ENCODE measurements around the gene GPR12. TPM values are rescaled to one million over a fixed set of nuclear protein-coding genes. Genes with fewer than 3 reads are reported as not detected.

The GPR12 gene
- total and polyA plus RNA-seq, 12 donors: not detected

DNA sequence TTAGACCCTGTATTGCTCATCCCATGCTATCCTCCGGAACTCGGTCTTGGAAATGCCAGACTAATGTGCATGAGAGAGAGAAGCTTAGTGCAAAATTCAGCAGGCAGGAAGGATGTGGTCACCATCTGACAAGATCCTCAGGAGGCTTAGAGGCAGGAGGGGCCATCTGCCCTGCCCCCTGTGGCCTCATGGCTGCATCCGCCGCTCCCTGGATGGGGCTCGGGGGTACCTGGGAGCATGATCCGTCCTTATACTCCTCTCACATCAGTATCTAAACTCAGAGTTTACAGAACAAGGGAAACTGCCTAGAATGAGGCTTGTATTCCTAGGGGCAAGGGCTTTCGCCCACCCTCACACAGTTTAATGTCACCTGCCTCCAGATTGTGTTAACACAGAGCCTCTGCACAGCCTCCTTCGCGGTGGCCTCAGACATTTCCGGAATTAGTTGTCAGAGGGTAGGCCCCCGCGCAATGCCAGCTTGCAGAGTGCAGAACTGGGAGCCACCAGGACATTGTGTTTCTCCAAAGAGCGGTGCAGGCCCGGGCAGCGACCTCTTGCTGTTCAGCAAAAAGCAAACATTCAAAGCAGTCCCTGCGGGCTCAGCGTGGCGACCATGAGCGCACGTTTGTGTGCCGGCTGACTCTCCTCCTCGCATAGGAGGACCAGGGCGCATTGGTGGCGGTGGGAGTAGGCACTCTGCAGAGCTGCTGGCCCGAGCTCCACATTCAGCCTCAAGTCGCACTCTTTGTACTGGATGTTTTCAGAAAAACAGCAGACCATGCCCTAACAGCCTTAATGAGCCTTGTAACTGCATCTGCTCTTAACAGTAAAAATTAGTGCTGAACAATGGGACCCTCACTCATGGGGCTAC lies 39.1 kb downstream of the GPR12 start:
- WGBS, 4 donors: 60 to 75% (median 70%) methylated on average over 16 to 26 of the region's 26 CpGs
- no peak for DNase-seq
- H3K4me3 ChIP-seq: no peak overlapping the region
- H3K36me3 ChIP-seq (replicated peaks in 1 of 2): no peaks in the 10 kb centered on the region
- intact Hi-C loops (cut with DNase I): no loop called here
- TF ChIP-seq POLR2A (IDR thresholded peaks at IDR 0.05): no peak
- TF ChIP-seq, protein P1, sequence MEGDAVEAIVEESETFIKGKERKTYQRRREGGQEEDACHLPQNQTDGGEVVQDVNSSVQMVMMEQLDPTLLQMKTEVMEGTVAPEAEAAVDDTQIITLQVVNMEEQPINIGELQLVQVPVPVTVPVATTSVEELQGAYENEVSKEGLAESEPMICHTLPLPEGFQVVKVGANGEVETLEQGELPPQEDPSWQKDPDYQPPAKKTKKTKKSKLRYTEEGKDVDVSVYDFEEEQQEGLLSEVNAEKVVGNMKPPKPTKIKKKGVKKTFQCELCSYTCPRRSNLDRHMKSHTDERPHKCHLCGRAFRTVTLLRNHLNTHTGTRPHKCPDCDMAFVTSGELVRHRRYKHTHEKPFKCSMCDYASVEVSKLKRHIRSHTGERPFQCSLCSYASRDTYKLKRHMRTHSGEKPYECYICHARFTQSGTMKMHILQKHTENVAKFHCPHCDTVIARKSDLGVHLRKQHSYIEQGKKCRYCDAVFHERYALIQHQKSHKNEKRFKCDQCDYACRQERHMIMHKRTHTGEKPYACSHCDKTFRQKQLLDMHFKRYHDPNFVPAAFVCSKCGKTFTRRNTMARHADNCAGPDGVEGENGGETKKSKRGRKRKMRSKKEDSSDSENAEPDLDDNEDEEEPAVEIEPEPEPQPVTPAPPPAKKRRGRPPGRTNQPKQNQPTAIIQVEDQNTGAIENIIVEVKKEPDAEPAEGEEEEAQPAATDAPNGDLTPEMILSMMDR (IDR thresholded peaks at IDR 0.05): no peak
- no peaks in the 10 kb centered on the region for H3K27me3 ChIP-seq
- no peaks in the 10 kb centered on the region for H3K9me3 ChIP-seq (replicated peaks in 1 of 3)
- no peak overlapping the region for H3K27ac ChIP-seq
- no peaks in the 10 kb centered on the region for H3K4me1 ChIP-seq (replicated peaks in 1 of 2)

DNA sequence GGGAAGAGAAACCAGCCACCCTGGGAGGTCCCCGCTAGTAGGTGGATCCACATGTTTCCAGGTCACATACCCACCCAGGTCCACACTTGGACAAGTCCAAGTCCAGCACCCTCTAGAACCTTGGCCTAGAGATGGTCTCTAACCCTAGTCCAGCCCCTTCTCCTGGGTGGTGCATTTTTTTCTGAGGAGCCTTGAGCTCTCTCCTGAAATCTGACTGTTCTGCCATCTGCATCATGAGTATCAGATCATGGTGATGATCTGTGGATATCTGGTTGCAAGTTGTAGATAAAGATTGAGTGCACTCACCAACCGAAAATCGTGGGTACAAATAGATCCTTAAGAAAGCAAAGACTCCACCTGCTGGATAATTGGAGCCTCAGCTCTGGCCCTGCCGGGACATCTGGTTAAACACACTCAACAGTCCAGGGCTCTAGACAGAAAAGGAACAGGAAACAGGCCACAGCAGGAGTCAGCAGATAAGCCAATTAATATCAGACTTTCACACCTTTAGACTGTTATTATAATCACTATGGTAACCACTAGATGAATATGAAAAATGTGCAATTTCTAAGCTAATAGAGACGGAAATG lies 41.1 kb downstream of the GPR12 start:
- H3K27me3 ChIP-seq: no peaks in the 10 kb centered on the region
- no peak for DNase-seq
- intact Hi-C loops (cut with DNase I): no loop called here
- H3K4me1 ChIP-seq (replicated peaks in 1 of 2): no peaks in the 10 kb centered on the region
- H3K9me3 ChIP-seq (replicated peaks in 1 of 3): no peaks in the 10 kb centered on the region
- WGBS, 4 donors: 44 to 65% (median 50%) methylated on average over 4 to 5 of the region's 5 CpGs
- no peak overlapping the region for H3K27ac ChIP-seq
- TF ChIP-seq, protein P1 (IDR thresholded peaks at IDR 0.05): no peak
- no peak for TF ChIP-seq POLR2A (IDR thresholded peaks at IDR 0.05)
- H3K36me3 ChIP-seq (replicated peaks in 1 of 2): no peaks in the 10 kb centered on the region
- H3K4me3 ChIP-seq: no peak overlapping the region

DNA sequence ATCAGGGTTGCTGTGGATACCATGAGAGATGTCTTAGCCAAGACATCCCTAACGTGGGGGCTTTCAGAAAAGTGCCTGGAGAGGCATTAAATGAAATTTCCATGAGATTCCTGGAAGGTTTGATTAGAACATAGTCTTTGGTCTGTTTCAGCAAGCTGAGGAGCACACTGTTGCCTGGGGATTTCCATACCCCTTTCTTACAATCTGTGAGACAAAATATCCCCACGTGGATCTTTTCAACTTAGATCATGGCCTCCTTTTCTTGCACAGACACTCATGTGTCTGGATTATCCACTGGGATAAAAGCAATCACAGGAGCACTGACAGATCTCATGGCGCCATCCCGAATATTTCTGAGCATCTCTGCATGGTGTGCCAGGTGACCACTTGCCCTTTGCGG lies 41.7 kb downstream of the GPR12 start:
- no peaks in the 10 kb centered on the region for H3K4me1 ChIP-seq (replicated peaks in 1 of 2)
- DNase-seq: no peak
- no peaks in the 10 kb centered on the region for H3K27me3 ChIP-seq
- intact Hi-C loops (cut with DNase I): no loop called here
- no peak for TF ChIP-seq POLR2A (IDR thresholded peaks at IDR 0.05)
- TF ChIP-seq, protein P1 (IDR thresholded peaks at IDR 0.05): no peak
- 76 to 87% (median 81%) methylated on average over 5 of the region's 5 CpGs for WGBS, 4 donors
- H3K4me3 ChIP-seq: no peak overlapping the region
- no peaks in the 10 kb centered on the region for H3K36me3 ChIP-seq (replicated peaks in 1 of 2)
- no peaks in the 10 kb centered on the region for H3K9me3 ChIP-seq (replicated peaks in 1 of 3)
- no peak overlapping the region for H3K27ac ChIP-seq

DNA sequence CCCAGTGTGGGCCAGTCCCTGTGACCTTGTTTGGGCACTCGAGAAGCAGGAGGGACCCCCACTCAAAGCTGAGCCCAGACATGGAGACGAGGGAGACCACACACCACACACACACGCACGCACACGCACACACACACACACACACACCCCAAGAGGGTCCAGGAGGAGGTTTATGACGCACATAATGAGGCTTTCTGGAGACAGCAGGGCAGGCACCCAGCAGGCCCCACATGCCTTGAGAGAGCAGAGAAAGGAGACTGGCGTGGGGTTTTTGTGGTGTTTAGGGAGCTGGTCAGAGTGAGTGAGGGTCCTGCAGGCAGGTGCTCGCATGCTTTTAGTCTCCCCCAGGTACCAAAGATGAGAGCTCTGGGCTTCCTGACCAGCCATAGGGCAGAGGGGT lies 42.4 kb downstream of the GPR12 start:
- no peaks in the 10 kb centered on the region for H3K9me3 ChIP-seq (replicated peaks in 1 of 3)
- TF ChIP-seq POLR2A (IDR thresholded peaks at IDR 0.05): no peak
- TF ChIP-seq, protein P1 (IDR thresholded peaks at IDR 0.05): no peak
- no peaks in the 10 kb centered on the region for H3K4me1 ChIP-seq (replicated peaks in 1 of 2)
- no peaks in the 10 kb centered on the region for H3K27me3 ChIP-seq
- intact Hi-C loops (cut with DNase I): no loop called here
- no peaks in the 10 kb centered on the region for H3K36me3 ChIP-seq (replicated peaks in 1 of 2)
- H3K27ac ChIP-seq: no peak overlapping the region
- 62 to 88% (median 78%) methylated on average over 3 to 8 of the region's 8 CpGs for WGBS, 4 donors
- no peak for DNase-seq
- no peak overlapping the region for H3K4me3 ChIP-seq

Data from adrenal gland (tissue), 12 donors.